ENCODE measurements around the gene ANKIB1. TPM values are rescaled to one million over a fixed set of nuclear protein-coding genes. Genes with fewer than 3 reads are reported as not detected.

Gene ANKIB1
- total RNA-seq, 1 donor from 2014 or later = 41.9 TPM

GRCh38 chr7:92366730-92367129 is 121.0 kb downstream of the ANKIB1 start:
- TF ChIP-seq CTCF (conservative IDR thresholded peaks at IDR 0.05) = no peak
- no peak overlapping the region for H3K27ac Mint-ChIP-seq (ENCODE audit: unreplicated experiment)
- peaks cover 7% of the 10 kb centered on the region for H3K36me3 Mint-ChIP-seq (ENCODE audit: low read depth)
- no peak overlapping the region for H3K4me3 Mint-ChIP-seq
- DNase-seq (ENCODE audit: low read depth, low spot score) = no peak
- H3K4me1 Mint-ChIP-seq = no peaks in the 10 kb centered on the region
- no peaks in the 10 kb centered on the region for H3K27me3 Mint-ChIP-seq (ENCODE audit: low read depth)
- no peaks in the 10 kb centered on the region for H3K9me3 Mint-ChIP-seq

GRCh38 chr7:92368741-92369140 is 123.0 kb downstream of the ANKIB1 start:
- no peak for TF ChIP-seq CTCF (conservative IDR thresholded peaks at IDR 0.05)
- Mint-ChIP-seq H3K36me3 (ENCODE audit: low read depth) (peaks cover 7% of the 10 kb centered on the region), H3K27ac (ENCODE audit: unreplicated experiment) (no peak overlapping the region), H3K9me3 (no peaks in the 10 kb centered on the region), H3K4me1 (no peaks in the 10 kb centered on the region), H3K27me3 (ENCODE audit: low read depth) (no peaks in the 10 kb centered on the region), H3K4me3 (no peak overlapping the region)
- no peak for DNase-seq (ENCODE audit: low read depth, low spot score)

- DNase-seq (ENCODE audit: low read depth, low spot score) = no peak
- TF ChIP-seq CTCF (conservative IDR thresholded peaks at IDR 0.05) = no peak
- peaks cover 25% of the 10 kb centered on the region for H3K36me3 Mint-ChIP-seq (ENCODE audit: low read depth)
- no peaks in the 10 kb centered on the region for H3K9me3 Mint-ChIP-seq
- H3K4me1 Mint-ChIP-seq = no peaks in the 10 kb centered on the region
- H3K27ac Mint-ChIP-seq (ENCODE audit: unreplicated experiment) = no peak overlapping the region
- no peaks in the 10 kb centered on the region for H3K27me3 Mint-ChIP-seq (ENCODE audit: low read depth)
- H3K4me3 Mint-ChIP-seq = no peak overlapping the region
These were observed 129.2 kb downstream of the ANKIB1 start for GRCh38 chr7:92375013-92375412.

GRCh38 chr7:92391071-92391470 is 145.3 kb downstream of the ANKIB1 start:
- no peaks in the 10 kb centered on the region for H3K4me1 Mint-ChIP-seq
- DNase-seq (ENCODE audit: low read depth, low spot score) = no peak
- peaks cover 7% of the 10 kb centered on the region for H3K36me3 Mint-ChIP-seq (ENCODE audit: low read depth)
- no peak overlapping the region for H3K27ac Mint-ChIP-seq (ENCODE audit: unreplicated experiment)
- no peak for TF ChIP-seq CTCF (conservative IDR thresholded peaks at IDR 0.05)
- no peaks in the 10 kb centered on the region for H3K27me3 Mint-ChIP-seq (ENCODE audit: low read depth)
- no peak overlapping the region for H3K4me3 Mint-ChIP-seq
- no peaks in the 10 kb centered on the region for H3K9me3 Mint-ChIP-seq

- Mint-ChIP-seq H3K4me1 (no peaks in the 10 kb centered on the region), H3K27ac (ENCODE audit: unreplicated experiment) (no peak overlapping the region), H3K9me3 (no peaks in the 10 kb centered on the region), H3K36me3 (ENCODE audit: low read depth) (no peaks in the 10 kb centered on the region), H3K27me3 (ENCODE audit: low read depth) (no peaks in the 10 kb centered on the region), H3K4me3 (no peak overlapping the region)
- DNase-seq (ENCODE audit: low read depth, low spot score) = no peak
- TF ChIP-seq CTCF (conservative IDR thresholded peaks at IDR 0.05) = no peak
These were observed 151.8 kb downstream of the ANKIB1 start for GRCh38 chr7:92397542-92397941.

- H3K4me1 Mint-ChIP-seq = no peaks in the 10 kb centered on the region
- no peaks in the 10 kb centered on the region for H3K9me3 Mint-ChIP-seq
- DNase-seq (ENCODE audit: low read depth, low spot score) = no peak
- H3K27ac Mint-ChIP-seq (ENCODE audit: unreplicated experiment) = no peak overlapping the region
- peaks cover 5% of the 10 kb centered on the region for H3K36me3 Mint-ChIP-seq (ENCODE audit: low read depth)
- no peak overlapping the region for H3K4me3 Mint-ChIP-seq
- H3K27me3 Mint-ChIP-seq (ENCODE audit: low read depth) = no peaks in the 10 kb centered on the region
- TF ChIP-seq CTCF (conservative IDR thresholded peaks at IDR 0.05) = no peak
These were observed 154.2 kb downstream of the ANKIB1 start for GRCh38 chr7:92400013-92400412.
